ENCODE results near the gene TIAM1. TPM values are rescaled to one million over a fixed set of nuclear protein-coding genes. Genes with fewer than 3 reads are reported as not detected.

The TIAM1 gene
- total RNA-seq, 1 donor from 2014 or later = 16.7 TPM

DNA sequence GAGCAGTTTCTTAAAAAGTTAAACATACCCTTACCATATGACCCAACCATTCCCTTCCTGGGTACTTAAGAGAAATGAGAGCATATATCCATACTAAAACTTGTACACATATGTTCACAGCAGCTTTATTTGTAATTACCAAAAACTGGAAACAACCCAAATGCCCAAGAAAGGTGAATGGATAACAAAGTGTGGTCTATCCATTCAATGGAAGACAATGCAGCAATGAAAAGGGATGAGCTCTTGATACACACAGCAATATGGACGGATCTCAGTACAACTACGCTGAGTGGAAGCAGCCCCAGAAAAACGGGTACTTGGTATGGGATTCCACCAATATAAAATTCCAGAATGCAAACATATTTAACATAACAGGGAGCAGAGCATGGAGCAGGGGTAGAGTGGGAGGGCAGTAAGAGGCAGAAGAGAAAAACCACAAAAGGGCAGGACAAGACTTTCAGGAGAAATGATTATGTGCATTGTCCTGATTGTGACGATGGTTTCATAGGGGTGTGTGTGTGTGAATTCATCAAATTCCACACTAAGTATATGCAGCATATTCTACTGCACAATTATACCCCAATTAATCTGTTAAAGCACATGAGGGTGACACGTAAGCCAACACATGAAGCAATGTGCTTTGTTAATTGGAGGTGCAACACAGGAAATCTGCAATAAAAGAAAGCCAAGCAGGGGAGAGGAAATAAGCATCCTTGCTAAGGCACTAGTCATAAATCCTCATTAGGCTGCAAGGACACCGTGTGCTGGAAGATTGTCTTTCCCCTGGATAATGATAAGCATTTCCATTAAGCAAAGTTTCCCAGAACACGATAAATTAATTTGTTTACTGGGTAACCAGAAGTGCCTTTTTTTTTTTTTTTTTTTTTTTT lies 192.7 kb downstream of the TIAM1 start:
- Mint-ChIP-seq H3K36me3 (ENCODE audit: unreplicated experiment) (peaks cover 9% of the 10 kb centered on the region), H3K27me3 (ENCODE audit: unreplicated experiment) (no peaks in the 10 kb centered on the region)
- TF ChIP-seq, protein P1, sequence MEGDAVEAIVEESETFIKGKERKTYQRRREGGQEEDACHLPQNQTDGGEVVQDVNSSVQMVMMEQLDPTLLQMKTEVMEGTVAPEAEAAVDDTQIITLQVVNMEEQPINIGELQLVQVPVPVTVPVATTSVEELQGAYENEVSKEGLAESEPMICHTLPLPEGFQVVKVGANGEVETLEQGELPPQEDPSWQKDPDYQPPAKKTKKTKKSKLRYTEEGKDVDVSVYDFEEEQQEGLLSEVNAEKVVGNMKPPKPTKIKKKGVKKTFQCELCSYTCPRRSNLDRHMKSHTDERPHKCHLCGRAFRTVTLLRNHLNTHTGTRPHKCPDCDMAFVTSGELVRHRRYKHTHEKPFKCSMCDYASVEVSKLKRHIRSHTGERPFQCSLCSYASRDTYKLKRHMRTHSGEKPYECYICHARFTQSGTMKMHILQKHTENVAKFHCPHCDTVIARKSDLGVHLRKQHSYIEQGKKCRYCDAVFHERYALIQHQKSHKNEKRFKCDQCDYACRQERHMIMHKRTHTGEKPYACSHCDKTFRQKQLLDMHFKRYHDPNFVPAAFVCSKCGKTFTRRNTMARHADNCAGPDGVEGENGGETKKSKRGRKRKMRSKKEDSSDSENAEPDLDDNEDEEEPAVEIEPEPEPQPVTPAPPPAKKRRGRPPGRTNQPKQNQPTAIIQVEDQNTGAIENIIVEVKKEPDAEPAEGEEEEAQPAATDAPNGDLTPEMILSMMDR (IDR thresholded peaks at IDR 0.05) = no peak

DNA sequence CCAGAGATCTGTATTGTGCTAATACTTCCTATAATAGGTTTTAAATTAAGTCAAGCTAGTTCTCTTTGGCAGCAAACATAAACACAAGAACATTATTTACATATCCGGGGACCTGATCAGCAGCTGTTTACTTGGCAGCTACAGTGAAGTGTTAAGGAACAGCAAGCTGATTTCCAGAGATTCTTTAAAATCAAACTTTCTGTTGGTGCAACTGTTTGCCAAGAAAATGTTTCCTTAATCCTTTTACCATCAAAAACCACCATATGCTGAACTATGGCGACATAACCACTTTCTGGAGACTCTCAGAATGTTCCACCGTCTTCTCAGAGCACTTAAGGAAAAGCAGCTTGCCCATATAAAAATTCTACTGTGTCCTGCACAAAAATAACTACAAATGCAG lies 198.8 kb downstream of the TIAM1 start:
- peaks cover 2% of the 10 kb centered on the region for H3K4me1 Mint-ChIP-seq (ENCODE audit: unreplicated experiment)
- no peak for DNase-seq (ENCODE audit: extremely low spot score, unreplicated experiment)
- no peak overlapping the region for H3K27ac Mint-ChIP-seq (ENCODE audit: unreplicated experiment)
- H3K4me3 Mint-ChIP-seq (ENCODE audit: unreplicated experiment) = no peak overlapping the region
- no peaks in the 10 kb centered on the region for H3K9me3 Mint-ChIP-seq (ENCODE audit: unreplicated experiment)
- no peaks in the 10 kb centered on the region for H3K27me3 Mint-ChIP-seq (ENCODE audit: unreplicated experiment)
- no peaks in the 10 kb centered on the region for H3K36me3 Mint-ChIP-seq (ENCODE audit: unreplicated experiment)
- TF ChIP-seq, protein P1 (IDR thresholded peaks at IDR 0.05) = no peak

More for the DNA sequence above, 192.7 kb downstream of the TIAM1 start:
- DNase-seq (ENCODE audit: extremely low spot score, unreplicated experiment) = no peak
- H3K4me1 Mint-ChIP-seq (ENCODE audit: unreplicated experiment) = no peaks in the 10 kb centered on the region
- no peak overlapping the region for H3K4me3 Mint-ChIP-seq (ENCODE audit: unreplicated experiment)
- H3K9me3 Mint-ChIP-seq (ENCODE audit: unreplicated experiment) = no peaks in the 10 kb centered on the region
- no peak overlapping the region for H3K27ac Mint-ChIP-seq (ENCODE audit: unreplicated experiment)

DNA sequence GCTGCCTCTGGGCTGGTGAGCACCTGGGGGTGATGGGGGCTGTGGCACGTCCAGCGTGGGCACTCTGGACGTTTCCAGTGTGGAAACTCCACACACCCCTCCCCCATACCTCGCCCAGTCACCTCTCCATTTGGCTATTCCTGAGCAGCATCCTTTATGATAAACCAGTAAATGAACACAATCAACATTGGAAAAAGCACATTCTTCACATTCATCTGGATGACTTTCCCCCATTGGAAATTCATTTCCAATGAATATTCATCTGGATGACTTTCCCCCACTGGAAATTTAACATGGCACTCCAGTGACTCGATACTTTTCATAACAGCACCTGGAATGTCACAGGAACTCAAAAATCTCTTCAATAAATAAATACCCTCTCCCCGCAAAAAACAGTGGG lies 201.0 kb downstream of the TIAM1 start:
- DNase-seq (ENCODE audit: extremely low spot score, unreplicated experiment) = no peak
- Mint-ChIP-seq H3K27ac (ENCODE audit: unreplicated experiment) (no peak overlapping the region), H3K36me3 (ENCODE audit: unreplicated experiment) (no peaks in the 10 kb centered on the region), H3K27me3 (ENCODE audit: unreplicated experiment) (no peaks in the 10 kb centered on the region), H3K9me3 (ENCODE audit: unreplicated experiment) (no peaks in the 10 kb centered on the region), H3K4me3 (ENCODE audit: unreplicated experiment) (no peak overlapping the region), H3K4me1 (ENCODE audit: unreplicated experiment) (peaks cover 2% of the 10 kb centered on the region)
- TF ChIP-seq, protein P1 (IDR thresholded peaks at IDR 0.05) = no peak

DNA sequence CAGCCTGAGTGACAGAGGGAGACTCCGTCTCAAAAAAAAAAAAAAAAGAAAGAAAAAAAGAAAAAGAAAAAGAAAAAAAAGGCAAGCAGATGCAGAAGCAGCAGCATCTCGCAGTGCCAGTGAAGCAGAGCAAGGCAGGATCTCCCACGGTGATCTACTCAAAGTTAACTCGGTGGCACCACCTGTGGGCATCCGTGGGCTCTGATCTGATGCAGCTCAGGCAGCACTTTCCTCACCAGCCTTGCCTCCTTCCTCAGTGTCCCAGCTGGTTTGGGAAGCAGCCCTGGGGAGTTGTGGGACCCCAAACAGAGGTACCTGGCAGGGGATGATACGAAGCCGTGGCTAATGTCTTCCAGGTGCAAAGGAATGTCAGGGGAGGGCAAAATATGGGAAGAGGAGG lies 201.5 kb downstream of the TIAM1 start:
- H3K9me3 Mint-ChIP-seq (ENCODE audit: unreplicated experiment) = no peaks in the 10 kb centered on the region
- H3K27ac Mint-ChIP-seq (ENCODE audit: unreplicated experiment) = no peak overlapping the region
- H3K4me1 Mint-ChIP-seq (ENCODE audit: unreplicated experiment) = peaks cover 2% of the 10 kb centered on the region
- TF ChIP-seq, protein P1 (IDR thresholded peaks at IDR 0.05) = no peak
- no peak for DNase-seq (ENCODE audit: extremely low spot score, unreplicated experiment)
- H3K36me3 Mint-ChIP-seq (ENCODE audit: unreplicated experiment) = no peaks in the 10 kb centered on the region
- no peak overlapping the region for H3K4me3 Mint-ChIP-seq (ENCODE audit: unreplicated experiment)
- no peaks in the 10 kb centered on the region for H3K27me3 Mint-ChIP-seq (ENCODE audit: unreplicated experiment)

DNA sequence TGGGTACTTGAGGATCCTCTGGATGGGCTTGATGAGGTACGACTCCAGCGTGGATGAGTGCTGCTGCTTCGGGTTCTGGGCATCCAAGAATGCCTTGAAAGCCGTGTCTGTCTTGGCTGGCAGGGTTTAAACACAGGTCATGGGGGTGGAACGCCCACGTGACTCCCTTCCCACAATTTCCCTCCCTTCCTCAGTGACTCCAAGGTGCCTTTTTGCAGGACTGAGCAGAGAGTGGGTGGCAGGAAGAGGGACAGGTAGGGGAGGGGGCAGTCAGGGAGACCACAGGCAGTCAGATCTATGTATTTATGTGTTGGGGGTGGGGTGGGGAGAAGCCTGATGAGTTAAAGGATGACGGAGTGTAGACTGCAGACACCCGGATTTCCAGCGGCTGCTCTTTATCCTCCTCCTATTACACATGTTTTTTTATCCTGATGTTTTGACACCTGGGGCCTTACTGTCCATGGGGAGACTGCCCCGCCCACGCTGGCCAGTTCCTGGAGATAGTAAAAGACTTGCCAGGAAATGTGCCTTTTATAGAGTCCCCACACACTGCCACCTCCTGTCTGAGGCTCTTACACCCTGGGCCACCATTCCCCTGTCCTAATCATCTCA lies 202.6 kb downstream of the TIAM1 start:
- Mint-ChIP-seq H3K27ac (ENCODE audit: unreplicated experiment) (no peak overlapping the region), H3K4me1 (ENCODE audit: unreplicated experiment) (peaks cover 2% of the 10 kb centered on the region), H3K4me3 (ENCODE audit: unreplicated experiment) (no peak overlapping the region), H3K36me3 (ENCODE audit: unreplicated experiment) (no peaks in the 10 kb centered on the region), H3K9me3 (ENCODE audit: unreplicated experiment) (no peaks in the 10 kb centered on the region), H3K27me3 (ENCODE audit: unreplicated experiment) (no peaks in the 10 kb centered on the region)
- TF ChIP-seq, protein P1 (IDR thresholded peaks at IDR 0.05) = no peak
- DNase-seq (ENCODE audit: extremely low spot score, unreplicated experiment) = no peak
